GM12872 (cell line): ENCODE results near the gene SMYD2.

Experiments
- CTCF ChIP-seq: IDR thresholded peaks from 3 replicates; pipeline ENCODE4 v1.5.1; 2011; ENCODE audit warnings: low read depth, mild to moderate bottlenecking, low read length, moderate library complexity; ENCODE audit not compliant: insufficient read depth

The SMYD2 gene

GRCh38 chr1:214337015-214337414, 56.1 kb downstream of the SMYD2 start:
- TF ChIP-seq CTCF: no peak

- no peak for TF ChIP-seq CTCF
Measured at GRCh38 chr1:214337511-214337910, 56.6 kb downstream of the SMYD2 start.

GRCh38 chr1:214338212-214338611, 57.3 kb downstream of the SMYD2 start:
- no peak for TF ChIP-seq CTCF

GRCh38 chr1:214341459-214341858, 60.5 kb downstream of the SMYD2 start:
- no peak for TF ChIP-seq CTCF

- no peak for TF ChIP-seq CTCF
Measured at GRCh38 chr1:214341932-214342331, 61.0 kb downstream of the SMYD2 start.

- TF ChIP-seq CTCF: no peak
Measured at GRCh38 chr1:214342525-214342924, 61.6 kb downstream of the SMYD2 start.

- no peak for TF ChIP-seq CTCF
Measured at GRCh38 chr1:214344897-214345296, 63.9 kb downstream of the SMYD2 start.

GRCh38 chr1:214349008-214349407, 68.0 kb downstream of the SMYD2 start:
- no peak for TF ChIP-seq CTCF
